H1 (cell line): ENCODE data around the gene UGT1A9. TPM values are rescaled to one million over a fixed set of nuclear protein-coding genes. Genes with fewer than 3 reads are reported as not detected.

Experiments
- CTCF ChIA-PET: fragments of 300-600 bp; sonication (Branson Sonifier 250); formaldehyde crosslinking; loops from one replicate; lab custom pipeline; 2021; ENCODE audit not compliant: partially characterized antibody; lab: Charles Lee
- POLR2A ChIA-PET: fragments of 300-600 bp; sonication (Branson Sonifier 250); formaldehyde crosslinking; loops from one replicate; lab custom pipeline; 2021; ENCODE audit warnings: inconsistent platforms; ENCODE audit not compliant: partially characterized antibody; lab: Charles Lee
- DNase-seq, 2 experiments: peaks; one replicate each; pipeline versions ENCODE4 v3.0.0 to v3.0.0-alpha.2; 2010 to 2022; ENCODE audit warnings: low spot score in 2 of 2, low read depth in 1 of 2, mixed read lengths in 1 of 2
- FAIRE-seq: peaks from 2 replicates; lab custom pipeline; 2011; peaks lifted over from hg19 to GRCh38; lab: Jason Lieb, UNC
- H2AFZ ChIP-seq: 2 replicates; pipeline ENCODE4 v1.8.1; 2012; ENCODE audit warnings: low read length, inconsistent platforms
- H2AK5ac ChIP-seq: 2 replicates; pipeline ENCODE4 v1.6.1; 2013; ENCODE audit warnings: low read depth, low read length
- H2BK120ac ChIP-seq: replicated peaks from 2 replicates; pipeline ENCODE3; 2013; ENCODE audit warnings: low read depth, low read length, inconsistent platforms
- H2BK12ac ChIP-seq: 2 replicates; pipeline ENCODE4 v1.6.1; 2013; ENCODE audit warnings: low read depth, low read length
- H2BK15ac ChIP-seq: 2 replicates; pipeline ENCODE4 v1.6.1; 2013; ENCODE audit warnings: low read length
- H2BK20ac ChIP-seq: 2 replicates; pipeline ENCODE4 v1.6.1; 2013; ENCODE audit warnings: low read length
- H2BK5ac ChIP-seq: 2 replicates; pipeline ENCODE4 v1.6.1; 2013; ENCODE audit warnings: low read depth, low read length
- H3K14ac ChIP-seq: 2 replicates; pipeline ENCODE4 v1.6.1; 2013; ENCODE audit warnings: inconsistent platforms; ENCODE audit not compliant: insufficient read length
- H3K18ac ChIP-seq: 2 replicates; pipeline ENCODE4 v1.6.1; 2013; ENCODE audit warnings: low read length; ENCODE audit errors: extremely low read depth
- H3K23ac ChIP-seq: 2 replicates; pipeline ENCODE4 v1.6.1; 2013; ENCODE audit warnings: inconsistent platforms; ENCODE audit not compliant: insufficient read length
- H3K23me2 ChIP-seq: 2 replicates; pipeline ENCODE4 v1.6.1; 2013; ENCODE audit warnings: low read depth, low read length
- H3K27ac ChIP-seq: 2 replicates; pipeline ENCODE4 v1.6.1; 2011; ENCODE audit warnings: low read depth, low read length, inconsistent platforms
- H3K27me3 ChIP-seq, 4 experiments: replicated peaks in 1 of 4; 1 replicate in 1 of 4; 2 replicates in 3 of 4; pipeline versions ENCODE4 v1.6.1 to v1.8.1; 2011 to 2013; ENCODE audit warnings: low read length in 3 of 4, mild to moderate bottlenecking in 3 of 4, inconsistent platforms in 2 of 4, mixed read lengths in 2 of 4, moderate library complexity in 1 of 4; ENCODE audit not compliant: control insufficient read depth in 3 of 4, insufficient read depth in 3 of 4; ENCODE audit errors: extremely low read depth in 1 of 4
- H3K36me3 ChIP-seq, 4 experiments: 2 replicates each; pipeline versions ENCODE4 v1.6.1 to v1.8.1; 2011 to 2013; ENCODE audit warnings: mild to moderate bottlenecking in 4 of 4, low read length in 3 of 4, moderate library complexity in 2 of 4, control low read depth in 1 of 4, inconsistent platforms in 1 of 4; ENCODE audit not compliant: insufficient read depth in 4 of 4, control insufficient read depth in 2 of 4
- H3K4ac ChIP-seq: replicated peaks from 2 replicates; pipeline ENCODE3; 2013; ENCODE audit warnings: low read length, low read depth, mixed read lengths, inconsistent platforms; ENCODE audit not compliant: insufficient read length
- H3K4me1 ChIP-seq, 4 experiments: replicated peaks in 1 of 4; 1 replicate in 1 of 4; 2 replicates in 3 of 4; pipeline versions ENCODE4 v1.6.1 to v1.8.1; 2011 to 2013; ENCODE audit warnings: low read length in 3 of 4, inconsistent platforms in 2 of 4, mixed read lengths in 1 of 4; ENCODE audit not compliant: insufficient read depth in 4 of 4, control insufficient read depth in 3 of 4
- H3K4me2 ChIP-seq, 2 experiments: 2 replicates each; pipeline versions ENCODE4 v1.6.1 to v1.8.1; 2011 to 2013; ENCODE audit warnings: low read depth in 2 of 2, low read length in 2 of 2, control low read depth in 1 of 2, inconsistent platforms in 1 of 2, mild to moderate bottlenecking in 1 of 2; ENCODE audit not compliant: insufficient read depth in 1 of 2
- H3K4me3 ChIP-seq, 4 experiments: fragments of 200-600, 300-600 bp in 1 of 4; sonication (generic), shearing (Covaris generic), sonication (Bioruptor Twin) in 1 of 4; 2 replicates each; pipeline versions ENCODE4 v1.5.1 to v1.8.1; 2011 to 2016; ENCODE audit warnings: low read length in 4 of 4, low read depth in 3 of 4, control low read depth in 2 of 4, inconsistent platforms in 2 of 4, mild to moderate bottlenecking in 2 of 4, mixed read lengths in 1 of 4, moderate library complexity in 1 of 4; ENCODE audit not compliant: insufficient read depth in 2 of 4; ENCODE audit errors: extremely low read depth in 1 of 4
- H3K56ac ChIP-seq: replicated peaks from 2 replicates; pipeline ENCODE3; 2013; ENCODE audit warnings: low read depth, mild to moderate bottlenecking, mixed read lengths, low read length, inconsistent platforms; ENCODE audit not compliant: insufficient read length
- H3K79me1 ChIP-seq: 2 replicates; pipeline ENCODE4 v1.6.1; 2013; ENCODE audit warnings: low read depth, low read length, control low read depth
- H3K79me2 ChIP-seq, 2 experiments: 2 replicates each; pipeline versions ENCODE4 v1.6.1 to v1.8.1; 2012 to 2013; ENCODE audit warnings: low read length in 2 of 2, mild to moderate bottlenecking in 2 of 2, inconsistent platforms in 1 of 2; ENCODE audit not compliant: insufficient read depth in 2 of 2, control insufficient read depth in 1 of 2
- H3K9ac ChIP-seq, 4 experiments: replicated peaks in 1 of 4; 1 replicate in 1 of 4; 2 replicates in 3 of 4; pipeline versions ENCODE4 v1.6.1 to v1.8.1; 2011 to 2013; ENCODE audit warnings: low read depth in 3 of 4, low read length in 3 of 4, control low read depth in 2 of 4, mild to moderate bottlenecking in 2 of 4, moderate library complexity in 2 of 4, inconsistent platforms in 1 of 4; ENCODE audit errors: extremely low read depth in 1 of 4
- H3K9me3 ChIP-seq, 2 experiments: 2 replicates each; pipeline versions ENCODE4 v1.6.1 to v1.8.1; 2012 to 2013; ENCODE audit warnings: mild to moderate bottlenecking in 2 of 2, moderate library complexity in 2 of 2, control low read depth in 1 of 2, inconsistent platforms in 1 of 2, low read depth in 1 of 2, low read length in 1 of 2, mixed read lengths in 1 of 2; ENCODE audit not compliant: insufficient read depth in 2 of 2
- H4K20me1 ChIP-seq, 2 experiments: replicated peaks in 1 of 2; 2 replicates each; pipeline versions ENCODE3 to v1.8.1; 2011 to 2013; ENCODE audit warnings: inconsistent platforms in 2 of 2, low read length in 2 of 2, mild to moderate bottlenecking in 1 of 2; ENCODE audit not compliant: insufficient read depth in 2 of 2, control insufficient read depth in 1 of 2
- H4K5ac ChIP-seq: 2 replicates; pipeline ENCODE4 v1.6.1; 2013; ENCODE audit warnings: low read length, low read depth, mixed read lengths, inconsistent platforms; ENCODE audit not compliant: insufficient read length
- H4K8ac ChIP-seq: 2 replicates; pipeline ENCODE4 v1.8.0; 2013; ENCODE audit warnings: mild to moderate bottlenecking, moderate library complexity, low read length, inconsistent platforms; ENCODE audit not compliant: insufficient read depth; ENCODE audit errors: extremely low read depth
- H4K91ac ChIP-seq: replicated peaks from 2 replicates; pipeline ENCODE3; 2013; ENCODE audit warnings: low read length, mixed read lengths, inconsistent platforms; ENCODE audit not compliant: insufficient read length
- BCL11A ChIP-seq, 2 experiments: IDR thresholded peaks; one replicate each; pipeline ENCODE4 v1.6.1; 2011; ENCODE audit warnings: low read depth in 2 of 2, low read length in 2 of 2, mild to moderate bottlenecking in 2 of 2
- KDM5A ChIP-seq: fragments of 200-600 bp; IDR thresholded peaks from 2 replicates; pipeline ENCODE4 v1.7.1; 2012; ENCODE audit warnings: mild to moderate bottlenecking, low read length, inconsistent platforms, mixed read lengths
- POLR2A ChIP-seq, 2 experiments: IDR thresholded peaks; 1 replicate in 1 of 2; 2 replicates in 1 of 2; pipeline ENCODE4 v1.6.1; 2011; ENCODE audit warnings: low read depth in 2 of 2, low read length in 2 of 2, mild to moderate bottlenecking in 2 of 2; ENCODE audit errors: control extremely low read depth in 1 of 2
- TAF7 ChIP-seq: optimal IDR thresholded peaks from 2 replicates; pipeline ENCODE3; 2011; ENCODE audit warnings: low read depth, mild to moderate bottlenecking, inconsistent platforms, low read length, moderate library complexity, borderline replicate concordance
- WGBS, 2 experiments: shearing (Covaris generic) in 1 of 2; methylation state at CpG; one replicate each; pipeline versions ENCODE4 v1.1.6 to v1.1.7; 2013 to 2015; ENCODE audit warnings: low lambda C conversion rate in 2 of 2, mixed read lengths in 2 of 2, inconsistent platforms in 1 of 2, low coverage in 1 of 2, missing lambda C conversion rate in 1 of 2; ENCODE audit not compliant: insufficient replicate concordance in 2 of 2, insufficient coverage in 1 of 2, insufficient read length in 1 of 2; ENCODE audit errors: extremely low coverage in 1 of 2, missing lambda C conversion rate in 1 of 2; 5-methylcytosine and 5-hydroxymethylcytosine counted together
- polyA plus RNA-seq, 7 experiments: library from polyadenylated mRNA; depleted of rRNA in 3 of 7; stranded (reverse) in 5 of 7; unstranded in 2 of 7; fragments of >200 nt in 5 of 7; fragments of 200-250 nt in 2 of 7; gene quantifications; 1 replicate in 5 of 7; 2 replicates in 1 of 7; 4 replicates in 1 of 7; pipeline versions ENCODE4 v1.2.1 to v1.2.3, GENCODE V29; 2011 to 2013; ENCODE audit warnings: missing spikeins in 2 of 7, mixed read lengths in 2 of 7
- total RNA-seq: library from RNA; stranded (reverse); fragmentation: NEBNext Ultra II Directional; extraction: Animal tissue kit (Norgen Biotek cat#: 25700); gene quantifications from 2 replicates; pipeline ENCODE4 v1.2.1, GENCODE V29; 2021

Gene UGT1A9
- total and polyA plus RNA-seq, 2 of the 8 experiments (the other 6 are each of a cell fraction or from before 2014, with no cell fraction given) = not detected

DNA sequence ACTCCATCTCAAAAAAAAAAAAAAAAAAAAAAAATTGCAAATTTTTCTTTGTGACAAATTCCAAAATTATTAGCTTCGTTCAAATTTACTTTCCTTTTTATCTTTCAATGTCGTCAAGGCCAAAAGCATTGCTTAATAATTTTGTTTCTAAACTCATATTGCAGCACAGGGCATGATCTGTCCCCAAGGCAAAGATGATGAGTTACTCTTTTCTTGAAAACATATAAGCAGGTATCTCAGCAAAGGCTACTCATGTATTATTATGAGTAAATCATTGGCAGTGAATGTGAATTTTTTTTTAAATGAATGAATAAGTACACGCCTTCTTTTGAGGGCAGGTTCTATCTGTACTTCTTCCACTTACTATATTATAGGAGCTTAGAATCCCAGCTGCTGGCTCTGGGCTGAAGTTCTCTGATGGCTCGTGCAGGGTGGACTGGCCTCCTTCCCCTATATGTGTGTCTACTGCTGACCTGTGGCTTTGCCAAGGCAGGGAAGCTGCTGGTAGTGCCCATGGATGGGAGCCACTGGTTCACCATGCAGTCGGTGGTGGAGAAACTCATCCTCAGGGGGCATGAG lies 9.9 kb downstream of the UGT1A9 start, which contains the start of gene UGT1A7:
UGT1A7 (plus strand) TSS at position 381 of the 579 bp plus-strand sequence; CDS start at position 418, 37 bp downstream.
- 81 to 100% methylated on average over 1 to 5 of the region's 5 CpGs for WGBS, 2 experiments

More for the DNA sequence above, 9.9 kb downstream of the UGT1A9 start, which contains the start of gene UGT1A7:
- H3K4ac ChIP-seq = no peak within 1 kb of the TSS
- H3K9ac ChIP-seq = no peak within 1 kb of the TSS
- no peaks in the 10 kb centered on the region for H3K27me3 ChIP-seq
- H3K14ac ChIP-seq = no peak within 1 kb of the TSS
- no peak within 1 kb of the TSS for H3K4me3 ChIP-seq
- H3K27ac ChIP-seq = no peak within 1 kb of the TSS
- no peak within 1 kb of the TSS for H3K23ac ChIP-seq
- ChIA-PET CTCF (interaction anchor here (1.8 kb wide), 1 partner anchor 30 kb away, joined by 6 read pairs; no protein-coding TSS in a partner anchor), POLR2A (no interaction called here)
- H3K79me2 ChIP-seq = no peaks in the 10 kb centered on the region
- no peak within 1 kb of the TSS for H3K56ac ChIP-seq
- no peaks in the 10 kb centered on the region for H3K79me1 ChIP-seq
- H3K23me2 ChIP-seq = no peaks in the 10 kb centered on the region
- H3K9me3 ChIP-seq = no peaks in the 10 kb centered on the region
- FAIRE-seq (no peak), DNase-seq (no peak)
- H2BK120ac ChIP-seq = no peak within 1 kb of the TSS
- TF ChIP-seq TAF7 (no peak), BCL11A (IDR thresholded peaks at IDR 0.05; ENCODE audit: low read depth in 2 of 2, low read length in 2 of 2) (no peak), KDM5A (no peak), POLR2A (IDR thresholded peaks at IDR 0.05; ENCODE audit: control extremely low read depth in 1 of 2, low read depth in 2 of 2, low read length in 2 of 2) (no peak)
- H4K5ac ChIP-seq = no peak within 1 kb of the TSS
- H2BK15ac ChIP-seq = no peak within 1 kb of the TSS
- H3K18ac ChIP-seq = no peak within 1 kb of the TSS
- no peaks in the 10 kb centered on the region for H4K20me1 ChIP-seq
- no peak within 1 kb of the TSS for H2AFZ ChIP-seq
- no peak within 1 kb of the TSS for H3K4me2 ChIP-seq
- H3K4me1 ChIP-seq = no peaks in the 10 kb centered on the region
- H2BK5ac ChIP-seq = no peak within 1 kb of the TSS
- no peak within 1 kb of the TSS for H4K91ac ChIP-seq
- no peak within 1 kb of the TSS for H2AK5ac ChIP-seq
- H3K36me3 ChIP-seq = no peaks in the 10 kb centered on the region
- H4K8ac ChIP-seq = no peak within 1 kb of the TSS
- H2BK20ac ChIP-seq = no peak within 1 kb of the TSS
- H2BK12ac ChIP-seq = no peak within 1 kb of the TSS
